ENCODE data around the gene TFAP2A.

DNA sequence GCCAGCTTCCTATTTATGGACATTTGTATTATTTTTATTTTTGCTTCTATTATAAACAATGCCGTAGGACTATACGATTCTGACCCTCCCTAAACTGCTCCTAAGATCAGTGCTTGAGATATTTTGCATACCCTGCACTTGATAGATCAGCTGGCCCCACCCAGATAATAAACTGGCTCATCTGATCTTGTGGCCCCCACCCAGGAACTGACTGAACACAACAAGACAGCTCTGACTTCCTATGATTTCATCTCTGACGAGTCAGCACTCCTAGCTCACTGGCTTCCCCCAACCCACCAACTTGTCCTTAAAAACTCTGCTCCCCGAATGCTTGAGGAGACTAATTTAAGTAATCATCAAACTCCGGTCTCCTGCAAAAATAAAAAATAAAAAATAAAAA lies 34.9 kb upstream of the TFAP2A start:
- TF ChIP-seq, protein P1, sequence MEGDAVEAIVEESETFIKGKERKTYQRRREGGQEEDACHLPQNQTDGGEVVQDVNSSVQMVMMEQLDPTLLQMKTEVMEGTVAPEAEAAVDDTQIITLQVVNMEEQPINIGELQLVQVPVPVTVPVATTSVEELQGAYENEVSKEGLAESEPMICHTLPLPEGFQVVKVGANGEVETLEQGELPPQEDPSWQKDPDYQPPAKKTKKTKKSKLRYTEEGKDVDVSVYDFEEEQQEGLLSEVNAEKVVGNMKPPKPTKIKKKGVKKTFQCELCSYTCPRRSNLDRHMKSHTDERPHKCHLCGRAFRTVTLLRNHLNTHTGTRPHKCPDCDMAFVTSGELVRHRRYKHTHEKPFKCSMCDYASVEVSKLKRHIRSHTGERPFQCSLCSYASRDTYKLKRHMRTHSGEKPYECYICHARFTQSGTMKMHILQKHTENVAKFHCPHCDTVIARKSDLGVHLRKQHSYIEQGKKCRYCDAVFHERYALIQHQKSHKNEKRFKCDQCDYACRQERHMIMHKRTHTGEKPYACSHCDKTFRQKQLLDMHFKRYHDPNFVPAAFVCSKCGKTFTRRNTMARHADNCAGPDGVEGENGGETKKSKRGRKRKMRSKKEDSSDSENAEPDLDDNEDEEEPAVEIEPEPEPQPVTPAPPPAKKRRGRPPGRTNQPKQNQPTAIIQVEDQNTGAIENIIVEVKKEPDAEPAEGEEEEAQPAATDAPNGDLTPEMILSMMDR (IDR thresholded peaks at IDR 0.05) = no peak
- TF ChIP-seq POLR2A (IDR thresholded peaks at IDR 0.05) = no peak

All from thyroid gland (tissue), 4 donors.